HG02938 (cell line): ENCODE results near the gene DNALI1.
"Not testable (repeated sequence)": the region's sequence is repeated elsewhere in the genome, so short reads cannot be mapped to it uniquely, and the experiment has no call there.

Experiments
- ATAC-seq: cut with Tn5 transposase; IDR thresholded peaks from one replicate; pipeline ENCODE4 v1.9.1; 2021; ENCODE audit warnings: mild to moderate bottlenecking, moderate library complexity; ENCODE audit not compliant: unreplicated experiment

DNALI1 gene

DNA sequence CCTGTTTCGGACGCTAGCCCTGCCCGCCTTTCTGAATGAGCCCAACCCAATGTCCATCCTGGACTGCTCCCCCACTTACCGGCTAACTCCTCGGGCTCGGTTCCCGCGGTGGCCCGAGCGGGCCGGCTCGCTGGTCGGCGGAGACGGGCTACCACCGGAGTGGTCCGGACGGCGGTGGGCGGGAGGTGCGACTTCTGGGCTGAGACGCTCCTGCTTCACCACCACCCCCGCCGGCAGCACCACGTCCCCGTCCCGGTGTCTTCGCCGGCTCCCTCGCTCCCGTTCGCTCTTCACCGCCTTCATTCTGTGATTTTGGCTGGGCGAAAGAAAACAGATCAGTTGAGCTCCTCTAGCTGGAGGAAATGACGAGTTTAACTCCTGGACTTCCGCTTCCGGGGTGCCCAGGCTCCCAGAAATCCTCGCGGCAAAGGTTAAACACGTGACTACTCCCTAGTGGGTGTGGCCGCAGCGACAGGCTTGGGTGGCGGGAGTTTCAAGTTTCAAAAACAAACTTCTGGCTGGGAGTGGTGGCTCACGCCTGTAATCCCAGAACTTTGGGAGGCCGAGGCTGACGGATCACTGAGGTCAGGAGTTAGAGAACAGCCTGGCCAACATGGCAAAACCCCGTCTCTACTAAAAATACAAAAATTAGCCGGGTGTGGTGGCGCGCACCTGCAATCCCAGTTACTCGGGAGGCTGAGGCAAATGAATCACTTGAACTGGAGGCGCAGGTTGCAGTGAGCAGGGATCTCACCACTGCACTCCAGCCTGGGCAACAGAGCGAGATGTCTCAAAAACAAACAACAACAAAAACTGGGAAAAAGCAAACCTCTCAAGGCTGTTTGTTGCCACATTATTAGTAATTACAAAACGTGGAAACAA is 2.6 kb upstream of the DNALI1 start, which contains the start of gene SNIP1:
Gene SNIP1, minus strand, starts transcription at position 367 of the 882 bp plus-strand sequence. Its CDS starts 64 bp downstream, at position 303.
- ATAC-seq: peak; percentile 77

DNA sequence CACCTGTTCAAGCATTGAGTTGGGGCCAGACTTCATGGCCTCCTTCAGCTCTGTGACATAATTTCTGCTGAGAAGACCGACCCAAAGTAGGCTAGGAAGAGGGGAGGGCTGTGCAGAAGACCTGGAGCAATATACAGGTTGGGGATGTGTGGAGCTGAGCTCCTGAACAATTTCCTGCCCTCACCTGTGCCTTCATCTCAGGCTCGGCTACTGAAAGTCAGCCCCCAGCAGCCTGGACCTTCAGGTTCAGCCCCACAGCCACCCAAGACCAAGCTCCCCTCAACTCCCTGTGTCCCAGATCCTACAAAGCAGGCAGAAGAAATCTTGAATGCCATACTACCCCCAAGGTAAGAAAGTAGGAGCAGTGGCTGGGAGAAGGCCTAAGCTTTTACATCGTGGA is 662 bp downstream of the DNALI1 start:
- ATAC-seq: no peak

DNA sequence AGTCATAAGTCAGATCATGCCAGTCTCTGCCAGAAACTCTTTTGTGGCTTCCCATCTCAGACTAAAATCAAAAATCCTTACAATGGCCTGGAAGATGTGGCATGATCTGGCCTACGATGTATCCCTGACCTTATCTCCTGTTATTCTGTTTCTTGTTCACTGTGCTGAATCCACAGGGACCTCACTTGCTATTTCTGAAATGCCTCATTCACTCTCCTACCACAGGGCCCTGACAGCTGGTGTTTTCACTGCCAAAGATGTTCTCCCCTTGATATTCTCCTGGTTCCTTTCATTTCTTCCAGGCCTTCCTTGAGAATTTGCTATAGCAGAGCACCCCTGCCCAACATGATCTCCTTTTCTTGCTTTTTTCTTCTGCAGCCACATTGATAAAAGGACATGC is 1.7 kb downstream of the DNALI1 start:
- ATAC-seq: no peak

DNA sequence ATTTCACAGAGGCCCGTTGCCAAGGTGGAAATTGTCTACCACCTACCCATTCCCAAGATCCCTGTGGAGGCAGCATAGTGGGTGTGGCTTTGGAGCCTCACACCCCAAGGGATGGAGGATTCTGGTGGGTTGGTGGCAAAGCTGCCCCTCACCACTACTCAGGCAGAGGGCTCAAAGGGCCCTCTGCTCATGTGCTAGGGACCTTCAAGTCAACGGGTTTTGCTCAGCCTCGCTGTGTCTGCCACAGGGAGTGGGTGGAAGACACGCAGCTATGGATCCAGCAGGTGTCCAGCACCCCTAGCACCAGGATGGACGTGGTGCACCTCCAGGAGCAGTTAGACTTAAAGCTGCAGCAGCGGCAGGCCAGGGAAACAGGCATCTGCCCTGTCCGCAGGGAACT is 2.3 kb downstream of the DNALI1 start:
- no peak for ATAC-seq

DNA sequence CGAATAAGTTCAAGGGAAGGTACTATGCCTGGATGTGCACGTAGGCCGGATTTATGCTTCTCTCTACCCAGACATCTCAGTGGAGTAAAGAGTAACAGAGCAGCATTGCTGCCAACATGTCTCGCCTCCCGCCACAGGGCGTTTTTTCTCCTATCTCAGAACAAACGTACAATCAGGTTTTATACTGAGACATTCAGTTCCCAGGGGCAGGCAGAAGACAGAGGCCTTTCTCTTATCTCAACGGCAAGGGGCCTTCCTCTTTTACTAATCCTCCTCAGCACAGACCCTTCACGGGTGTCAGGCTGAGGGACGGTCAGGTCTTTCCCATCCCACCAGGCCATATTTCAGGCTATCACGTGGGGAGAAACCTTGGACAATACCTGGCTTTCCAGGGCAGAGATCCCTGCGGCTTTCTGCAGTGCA is 3.2 kb downstream of the DNALI1 start:
- ATAC-seq: not testable (repeated sequence)

DNA sequence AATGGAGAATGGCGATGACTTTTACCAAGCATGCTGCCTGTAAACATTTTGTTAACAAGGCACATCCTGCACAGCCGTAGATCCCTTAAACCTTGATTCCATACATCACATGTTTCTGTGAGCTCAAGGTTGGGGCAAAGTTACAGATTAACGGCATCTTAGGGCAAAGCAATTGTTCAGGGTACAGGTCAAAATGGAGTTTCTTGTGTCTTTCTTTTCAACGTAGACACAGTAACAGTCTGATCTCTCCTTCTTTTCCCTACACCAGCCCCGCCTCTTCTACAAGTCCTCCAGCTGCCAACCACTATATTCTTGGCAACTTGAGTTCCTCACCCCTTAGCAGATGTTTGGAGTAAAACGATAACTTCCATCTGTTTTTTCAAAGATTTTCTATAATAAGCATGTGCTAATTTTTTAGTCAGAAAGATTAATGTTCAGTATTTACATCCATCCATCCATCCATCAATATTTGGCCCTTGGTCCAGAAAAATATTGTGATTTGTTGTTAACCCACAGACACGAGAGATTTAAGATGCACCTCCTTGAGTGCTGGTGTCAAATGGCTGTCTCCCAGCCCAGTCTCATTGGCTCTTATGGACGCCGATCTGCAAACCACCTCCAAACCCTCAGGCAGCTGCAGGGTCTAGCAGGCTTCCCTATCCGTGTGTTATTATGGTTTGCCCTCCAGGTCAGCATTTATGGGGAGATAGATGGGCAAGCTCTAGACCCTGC is 3.8 kb downstream of the DNALI1 start:
- ATAC-seq: no peak

DNA sequence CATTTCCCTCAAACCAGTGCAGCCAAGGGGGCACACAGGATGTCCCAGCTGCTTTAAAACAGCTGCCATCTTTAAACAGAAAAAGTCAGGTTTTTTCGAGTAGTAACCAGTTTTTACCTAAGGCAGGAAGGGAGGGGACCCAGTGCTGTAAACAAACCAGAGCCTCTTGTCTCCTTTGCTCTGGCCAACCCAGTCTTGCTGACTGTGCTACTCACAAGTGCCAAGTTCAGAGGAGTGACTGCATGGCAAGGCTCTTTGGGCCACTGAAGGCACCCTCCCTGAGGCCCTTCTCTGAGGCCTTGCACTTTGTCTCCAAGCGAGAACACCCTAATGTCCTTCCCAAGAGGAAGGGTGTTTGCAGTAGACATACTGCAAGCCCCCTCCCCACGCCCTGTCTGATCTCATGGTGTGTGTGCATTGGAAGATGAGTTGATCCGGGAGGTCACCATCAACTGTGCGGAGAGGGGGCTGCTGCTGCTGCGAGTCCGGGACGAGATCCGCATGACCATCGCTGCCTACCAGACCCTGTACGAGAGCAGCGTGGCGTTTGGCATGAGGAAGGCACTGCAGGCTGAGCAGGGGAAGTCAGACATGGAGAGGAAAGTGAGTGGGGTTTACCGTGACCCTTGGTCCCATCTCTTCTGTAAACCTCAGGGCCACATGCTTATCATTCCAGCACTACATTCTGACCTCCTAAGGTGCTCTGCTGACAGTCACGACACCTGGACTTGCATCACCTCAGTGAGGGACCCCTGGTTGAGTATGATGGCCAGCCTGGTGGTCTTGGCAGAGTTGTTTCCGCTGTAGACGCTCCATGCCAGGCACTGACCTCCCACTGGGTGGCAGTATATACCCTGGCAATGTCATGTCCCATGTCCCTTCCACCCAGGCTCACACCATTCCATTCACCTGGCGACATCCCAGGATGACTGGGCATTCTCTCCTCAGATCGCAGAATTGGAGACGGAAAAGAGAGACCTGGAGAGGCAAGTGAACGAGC is 4.7 kb downstream of the DNALI1 start:
- ATAC-seq: no peak

DNA sequence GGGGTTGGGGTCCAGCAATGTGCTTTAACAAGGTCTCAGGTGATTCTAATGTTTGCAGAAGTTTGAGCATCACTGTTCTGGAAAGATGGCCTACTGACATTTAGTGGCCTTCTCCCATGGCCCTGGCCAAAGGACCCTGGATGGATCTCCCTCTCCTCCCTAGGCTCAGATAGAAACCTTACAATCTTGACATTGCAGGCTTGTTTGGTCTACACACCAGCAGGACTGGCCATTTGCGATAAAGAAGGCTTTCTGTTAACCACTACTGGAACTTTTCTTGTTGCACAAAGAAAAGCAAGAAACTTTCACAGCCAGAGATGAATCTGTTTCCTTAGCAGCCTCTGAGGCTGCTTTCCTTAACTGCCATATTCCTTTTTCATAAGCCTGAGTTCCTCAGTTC is 6.2 kb downstream of the DNALI1 start:
- ATAC-seq: no peak

DNA sequence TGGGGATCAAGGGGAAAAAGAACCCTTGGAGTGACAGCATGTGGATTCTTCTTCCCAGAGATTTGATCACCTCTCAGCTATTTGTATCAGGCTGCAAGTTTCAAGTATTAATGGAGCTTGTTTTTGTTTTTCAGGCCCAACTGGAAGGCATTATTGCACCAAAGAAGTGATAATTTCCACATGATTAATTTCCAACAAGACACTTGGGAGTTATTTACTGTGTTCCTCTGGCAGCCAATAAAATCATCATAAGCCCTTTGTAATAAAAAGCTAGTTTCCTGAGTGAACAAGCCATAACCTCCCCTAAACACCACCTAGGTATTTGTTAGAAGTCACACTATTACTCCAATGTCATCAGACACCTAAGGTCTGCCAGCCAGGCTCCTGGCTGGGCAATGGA is 8.2 kb downstream of the DNALI1 start:
- ATAC-seq: no peak

DNA sequence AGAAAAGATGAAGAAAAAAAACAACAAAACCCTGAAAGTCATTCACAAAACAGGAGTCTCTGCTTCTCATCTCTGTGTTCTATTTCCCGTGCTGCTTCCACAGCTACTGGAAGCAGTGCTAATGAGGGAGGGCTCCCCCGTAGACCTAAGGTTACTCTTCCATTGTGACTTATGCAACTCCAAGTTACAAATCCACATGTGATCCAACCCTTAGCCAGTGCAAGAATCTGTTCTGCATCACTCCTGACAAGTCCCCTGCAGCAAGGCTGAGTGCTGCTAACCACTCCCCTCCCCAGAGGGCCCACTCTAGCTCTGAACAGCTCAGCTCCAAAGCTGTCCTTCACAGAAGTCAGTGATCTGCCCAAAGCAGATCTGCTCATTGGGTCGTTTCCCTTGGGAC is 10.3 kb downstream of the DNALI1 start:
- no peak for ATAC-seq

DNA sequence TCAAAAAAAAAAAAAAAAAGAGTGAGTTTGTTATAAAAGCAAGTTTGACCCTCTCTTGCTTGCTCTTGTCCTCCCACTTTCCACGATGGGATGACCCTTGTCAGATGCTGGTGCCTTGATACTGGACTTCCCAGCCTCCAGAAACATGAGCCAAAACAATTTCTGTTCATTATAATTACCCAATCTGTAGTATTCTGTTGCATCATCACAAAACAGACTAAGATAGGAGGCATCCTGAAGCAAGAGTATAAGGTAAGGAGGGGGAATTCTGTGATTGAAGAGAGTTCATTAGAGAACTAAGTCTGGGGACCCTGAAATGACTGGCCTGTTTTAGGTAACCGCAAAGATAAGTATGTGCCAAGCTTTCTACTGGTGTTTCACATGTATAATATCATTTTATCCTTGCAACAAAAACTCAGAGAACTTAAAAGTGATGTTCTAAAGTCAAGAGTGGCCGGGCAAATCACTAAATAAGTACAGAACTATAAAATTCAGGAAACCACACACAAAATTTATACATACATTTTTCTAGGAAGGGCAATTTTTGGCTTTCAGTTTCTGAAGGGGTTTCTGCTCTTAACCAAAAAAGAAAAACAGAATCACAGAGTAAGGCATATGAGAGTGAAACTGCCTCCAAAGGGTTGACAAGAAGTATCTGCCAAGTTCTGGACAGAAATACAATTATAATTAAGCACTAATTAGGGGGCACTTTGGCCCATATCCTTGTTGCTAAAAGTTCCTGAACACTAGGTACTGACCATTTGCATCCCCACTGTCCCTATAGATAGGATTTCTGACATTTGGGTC is 14.0 kb downstream of the DNALI1 start:
- ATAC-seq: no peak

DNA sequence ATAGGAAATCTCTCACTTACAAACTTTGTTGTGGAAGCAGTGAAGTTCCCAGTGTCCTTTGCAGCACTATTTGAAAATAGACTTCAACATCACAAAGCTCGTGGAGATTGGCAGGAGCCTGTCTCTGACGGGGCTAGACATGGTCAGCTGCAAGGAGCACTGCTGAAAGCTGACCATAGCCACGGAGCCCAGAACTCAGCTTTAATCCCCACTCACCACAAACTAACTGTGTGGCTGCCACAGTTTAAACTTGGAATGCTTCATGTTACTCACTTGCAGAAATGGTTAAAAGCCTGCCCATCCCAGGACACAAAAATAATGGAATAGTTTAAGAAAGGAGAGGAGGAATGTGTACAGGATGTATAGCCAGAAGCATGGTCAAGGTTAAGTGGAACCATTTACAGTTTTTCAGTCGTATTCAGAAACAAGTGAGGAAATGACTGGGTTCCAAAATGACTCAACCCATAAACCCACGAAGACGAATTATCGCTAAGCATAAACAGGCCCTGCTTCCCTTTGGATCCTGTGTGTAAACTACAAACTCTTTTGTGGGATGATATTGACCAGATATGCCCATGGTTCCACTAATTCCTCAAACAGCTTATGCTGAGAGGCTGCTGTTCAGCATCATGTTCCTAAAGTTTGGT is 18.2 kb downstream of the DNALI1 start:
- ATAC-seq: no peak

DNA sequence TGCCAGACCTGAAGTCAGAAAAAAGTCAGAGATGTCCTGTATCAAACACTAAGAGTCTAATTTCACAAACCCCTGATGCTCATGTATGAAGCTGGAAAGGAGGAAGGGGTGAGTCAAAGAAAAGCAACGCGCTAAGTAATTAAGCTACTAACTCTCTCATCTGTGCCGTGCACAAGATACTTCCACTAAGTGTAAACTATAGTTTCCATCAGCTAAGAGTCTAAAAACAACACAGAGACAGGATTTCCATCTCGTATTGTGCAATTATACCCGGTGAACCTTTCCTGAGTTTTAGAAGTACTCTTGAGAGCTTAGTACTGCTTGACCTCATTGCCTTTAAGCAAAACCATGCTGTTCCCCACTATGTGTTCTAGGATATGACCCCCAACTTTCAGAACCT is 19.0 kb downstream of the DNALI1 start:
- ATAC-seq: no peak

DNA sequence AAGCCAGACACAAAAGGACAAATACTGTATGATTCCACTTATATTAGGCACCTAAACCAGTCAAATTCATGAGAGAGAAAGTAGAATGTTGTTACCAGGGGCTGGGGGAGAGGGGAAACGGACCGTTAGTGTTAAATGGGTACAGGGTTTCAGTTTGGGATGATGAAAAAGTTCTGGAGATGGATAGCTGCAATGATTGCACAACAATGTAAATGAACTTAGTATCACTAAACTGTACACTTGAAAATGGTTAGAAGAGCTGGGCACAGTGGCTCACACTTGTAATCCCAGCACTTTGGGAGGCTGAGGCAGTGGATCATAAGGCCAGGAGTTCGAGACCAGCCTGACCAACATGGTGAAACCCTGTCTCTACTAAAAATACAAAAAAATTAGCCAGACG is 27.8 kb downstream of the DNALI1 start:
- not testable (repeated sequence) for ATAC-seq

DNA sequence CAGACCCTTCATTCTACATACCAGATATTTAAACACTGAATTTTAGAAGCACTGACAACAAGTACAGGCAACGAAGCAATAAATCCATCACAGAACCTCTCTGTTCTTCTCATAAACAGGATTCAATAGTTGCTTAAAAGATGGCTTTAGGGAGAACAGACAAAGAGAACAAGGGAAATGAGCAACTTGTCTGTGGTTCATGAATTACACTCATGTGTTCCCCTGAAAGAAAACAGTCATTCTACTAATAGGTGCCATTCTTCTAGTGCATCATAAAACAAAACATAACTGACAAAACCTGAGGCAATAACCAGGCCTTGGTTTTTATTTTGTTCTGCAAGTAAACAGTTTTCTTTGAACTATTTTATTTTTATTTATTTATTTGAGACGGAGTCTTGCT is 32.2 kb downstream of the DNALI1 start:
- no peak for ATAC-seq

DNA sequence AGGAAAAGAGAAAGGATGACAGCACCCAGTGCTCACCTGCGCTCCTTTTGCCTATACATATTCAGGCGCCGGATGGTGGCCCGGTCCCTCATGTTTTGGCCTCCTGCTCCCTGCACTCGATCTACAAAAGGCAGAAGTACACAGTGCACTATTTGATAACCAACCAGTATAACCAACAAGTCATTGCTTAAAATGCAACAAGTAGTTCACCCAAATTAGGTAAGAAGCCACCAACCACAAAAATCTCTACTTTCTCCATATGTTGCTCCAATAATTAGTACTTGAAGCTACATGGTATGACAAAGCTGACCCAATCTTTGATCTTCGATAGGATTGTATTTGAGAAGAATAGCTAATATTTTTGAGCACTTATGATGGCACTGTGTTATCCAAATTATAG is 37.0 kb downstream of the DNALI1 start:
- no peak for ATAC-seq

DNA sequence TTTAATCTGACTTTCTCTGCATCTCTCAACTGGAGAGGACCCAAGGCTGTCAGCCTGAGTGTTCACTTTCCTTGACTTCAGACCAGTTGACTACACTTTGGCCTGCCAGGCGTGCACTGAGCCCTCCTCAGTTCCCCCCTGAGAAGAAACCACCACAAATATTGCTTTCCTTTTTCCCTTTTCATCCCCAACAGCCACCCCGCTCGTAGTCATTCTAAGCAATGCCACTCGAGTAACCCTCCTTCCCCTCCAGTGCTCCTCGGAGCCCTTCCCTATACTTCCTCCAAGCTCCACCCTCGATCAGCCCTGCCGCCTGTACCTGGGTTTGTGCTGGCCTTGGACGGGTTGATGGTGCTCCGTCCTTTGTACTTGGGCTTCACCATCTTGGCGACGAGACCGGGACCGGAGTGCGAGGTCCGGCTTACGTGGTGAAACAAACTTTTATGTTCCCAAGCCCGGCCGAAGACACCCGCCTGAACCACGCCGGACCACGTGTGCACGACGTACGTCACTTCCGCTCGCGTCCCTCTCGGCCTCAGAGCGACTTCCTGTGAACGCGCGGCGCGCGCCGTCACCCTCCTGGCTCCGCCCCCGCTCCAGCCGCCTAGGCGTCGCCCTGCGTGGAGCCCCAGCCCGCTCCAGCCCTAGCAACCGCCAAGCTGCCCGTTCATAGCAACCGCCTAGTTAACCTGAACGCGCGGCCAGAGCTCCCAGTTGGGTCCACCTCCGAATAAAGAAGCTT is 38.9 kb downstream of the DNALI1 start, which contains the start of gene GNL2:
Gene GNL2, minus strand, starts transcription at position 498 of the 742 bp plus-strand sequence. Its CDS starts 115 bp downstream, at position 383.
- peak; percentile 93 for ATAC-seq

DNA sequence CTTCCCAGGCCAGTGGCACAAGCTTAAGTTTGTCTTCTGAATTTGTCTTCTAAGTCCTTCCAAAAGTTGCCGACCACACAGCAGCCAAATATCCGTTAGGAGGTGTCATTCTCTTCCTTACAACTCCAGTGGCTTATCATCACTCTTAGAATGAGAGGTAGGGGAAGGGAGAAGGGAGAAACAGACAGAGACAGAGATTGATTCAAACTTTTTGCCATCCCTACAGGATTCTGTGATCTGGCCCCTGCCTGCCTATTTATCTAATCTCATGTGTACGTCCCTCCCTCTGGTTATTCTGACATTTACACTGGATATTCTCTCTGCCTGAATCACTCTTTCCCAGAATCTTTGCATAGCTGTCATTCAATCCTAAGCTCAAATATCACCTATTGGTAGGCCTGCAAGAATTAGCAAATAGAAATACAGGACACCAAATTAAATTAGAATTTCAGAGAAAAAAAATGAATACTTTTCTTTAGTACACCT is 39.5 kb downstream of the DNALI1 start:
- ATAC-seq: no peak

DNA sequence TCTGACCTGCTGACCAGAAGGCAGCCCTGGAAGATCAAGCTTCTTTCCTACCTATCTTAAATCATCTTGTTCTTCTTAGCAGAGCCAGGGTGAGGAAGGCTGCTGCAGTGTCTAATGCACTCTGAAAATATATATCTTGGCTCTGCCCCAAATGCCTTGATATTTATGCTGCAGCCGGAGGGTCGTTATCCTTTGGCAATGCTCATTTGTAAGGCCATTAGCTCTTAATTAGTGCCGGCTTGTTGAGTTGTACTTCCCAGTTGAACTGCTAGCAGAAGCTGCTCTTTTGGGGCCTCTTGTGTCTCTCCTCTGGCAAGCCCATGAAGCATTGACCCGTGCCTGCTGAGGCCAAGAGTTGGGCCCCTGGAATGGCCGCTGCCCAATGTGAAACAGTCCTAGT is 43.2 kb downstream of the DNALI1 start:
- no peak for ATAC-seq
